ENCODE measurements around the gene KANK2. TPM values are rescaled to one million over a fixed set of nuclear protein-coding genes. Genes with fewer than 3 reads are reported as not detected.

The KANK2 gene
- total RNA-seq, 1 experiment from 2014 or later, result 85.8 TPM

- no peak overlapping the region for H3K27ac ChIP-seq (ENCODE audit: low read depth, low read length, poor library complexity, severe bottlenecking)
- H3K4me1 ChIP-seq (ENCODE audit: insufficient read depth, low read length, poor library complexity, severe bottlenecking), result no peaks in the 10 kb centered on the region
- POLR2A ChIA-PET (ENCODE audit: low non-redundant PET), result no interaction called here
- DNase-seq (ENCODE audit: low spot score), result no peak
- CTCF ChIA-PET, result no interaction called here
- no peak overlapping the region for H3K4me3 ChIP-seq (ENCODE audit: low read depth, low read length, poor library complexity, severe bottlenecking)
- no peak for TF ChIP-seq CTCF (conservative IDR thresholded peaks at IDR 0.05; ENCODE audit: low read depth, low read length)
- TF ChIP-seq EZH2 (IDR thresholded peaks at IDR 0.05; ENCODE audit: borderline replicate concordance, low read depth, low read length, poor library complexity, severe bottlenecking), result no peak
- no TSS peak for BruUV-seq (replicated peaks)
- intact Hi-C loops (cut with micrococcal nuclease; ENCODE audit: unreplicated experiment), result no loop called here
- H3K9me3 ChIP-seq (ENCODE audit: low read depth, low read length, poor library complexity, severe bottlenecking), result no peaks in the 10 kb centered on the region
- H3K27me3 ChIP-seq (replicated peaks; ENCODE audit: insufficient read depth, low read depth, low read length, poor library complexity), result no peaks in the 10 kb centered on the region
- H3K36me3 ChIP-seq (ENCODE audit: insufficient read depth, low read length, poor library complexity, severe bottlenecking), result peaks cover 25% of the 10 kb centered on the region
These were observed 30.8 kb downstream of the KANK2 start for GRCh38 chr19:11166281-11167142.

GRCh38 chr19:11165486-11166030 is 31.8 kb downstream of the KANK2 start:
- Histone ChIP-seq H3K27me3 (replicated peaks; ENCODE audit: insufficient read depth, low read depth, low read length, poor library complexity) (no peaks in the 10 kb centered on the region), H3K4me1 (ENCODE audit: insufficient read depth, low read length, poor library complexity, severe bottlenecking) (no peaks in the 10 kb centered on the region), H3K27ac (ENCODE audit: low read depth, low read length, poor library complexity, severe bottlenecking) (peak overlapping the region; percentile 22), H3K4me3 (ENCODE audit: low read depth, low read length, poor library complexity, severe bottlenecking) (no peak overlapping the region), H3K9me3 (ENCODE audit: low read depth, low read length, poor library complexity, severe bottlenecking) (peaks cover under 1% of the 10 kb centered on the region), H3K36me3 (ENCODE audit: insufficient read depth, low read length, poor library complexity, severe bottlenecking) (peaks cover 19% of the 10 kb centered on the region)
- intact Hi-C loops (cut with micrococcal nuclease; ENCODE audit: unreplicated experiment), result no loop called here
- no TSS peak for BruUV-seq (replicated peaks)
- no peak for DNase-seq (ENCODE audit: low spot score)
- TF ChIP-seq CTCF (conservative IDR thresholded peaks at IDR 0.05; ENCODE audit: low read depth, low read length) (no peak), EZH2 (IDR thresholded peaks at IDR 0.05; ENCODE audit: borderline replicate concordance, low read depth, low read length, poor library complexity, severe bottlenecking) (no peak)
- POLR2A ChIA-PET (ENCODE audit: low non-redundant PET), result no interaction called here
- CTCF ChIA-PET, result no interaction called here

GRCh38 chr19:11164879-11165406 is 32.4 kb downstream of the KANK2 start:
- CTCF ChIA-PET, result no interaction called here
- H3K9me3 ChIP-seq (ENCODE audit: low read depth, low read length, poor library complexity, severe bottlenecking), result peaks cover 5% of the 10 kb centered on the region
- H3K27me3 ChIP-seq (replicated peaks; ENCODE audit: insufficient read depth, low read depth, low read length, poor library complexity), result no peaks in the 10 kb centered on the region
- TF ChIP-seq CTCF (conservative IDR thresholded peaks at IDR 0.05; ENCODE audit: low read depth, low read length), result no peak
- TF ChIP-seq EZH2 (IDR thresholded peaks at IDR 0.05; ENCODE audit: borderline replicate concordance, low read depth, low read length, poor library complexity, severe bottlenecking), result no peak
- POLR2A ChIA-PET (ENCODE audit: low non-redundant PET), result no interaction called here
- intact Hi-C loops (cut with micrococcal nuclease; ENCODE audit: unreplicated experiment), result no loop called here
- H3K4me1 ChIP-seq (ENCODE audit: insufficient read depth, low read length, poor library complexity, severe bottlenecking), result no peaks in the 10 kb centered on the region
- H3K36me3 ChIP-seq (ENCODE audit: insufficient read depth, low read length, poor library complexity, severe bottlenecking), result peaks cover 13% of the 10 kb centered on the region
- BruUV-seq (replicated peaks), result no TSS peak
- peak overlapping the region; percentile 22 for H3K27ac ChIP-seq (ENCODE audit: low read depth, low read length, poor library complexity, severe bottlenecking)
- no peak for DNase-seq (ENCODE audit: low spot score)
- H3K4me3 ChIP-seq (ENCODE audit: low read depth, low read length, poor library complexity, severe bottlenecking), result no peak overlapping the region

Measured in A673 (cell line).